GM18507 (cell line): Measurements from ENCODE around the gene XKRX.

Source experiments
- DNase-seq: peaks from one replicate; pipeline ENCODE4 v3.0.0; 2011; ENCODE audit warnings: low read depth; ENCODE audit not compliant: insufficient read length; ENCODE audit errors: extremely low spot score
- FAIRE-seq: peaks from 2 replicates; lab custom pipeline; 2011; peaks lifted over from hg19 to GRCh38; lab: Jason Lieb, UNC

The XKRX gene

GRCh38 chrX:100905620-100906019, 23.1 kb downstream of the XKRX start:
- DNase-seq (no peak), FAIRE-seq (peak; percentile 48)

GRCh38 chrX:100904433-100904832, 24.3 kb downstream of the XKRX start:
- no peak for FAIRE-seq

GRCh38 chrX:100895365-100896075, 33.2 kb downstream of the XKRX start:
- DNase-seq (no peak), FAIRE-seq (peak; percentile 87)

More at GRCh38 chrX:100904433-100904832, 24.3 kb downstream of the XKRX start:
- DNase-seq, result no peak

- DNase-seq (no peak), FAIRE-seq (no peak)
Observed at GRCh38 chrX:100883654-100884053, 45.1 kb downstream of the XKRX start.

- no peak for FAIRE-seq
- DNase-seq, result no peak
Observed at GRCh38 chrX:100880368-100880767, 48.3 kb downstream of the XKRX start.

- FAIRE-seq, result no peak
Observed at GRCh38 chrX:100874325-100874724, 54.4 kb downstream of the XKRX start, which contains the start of gene NOX1. NOX1 (minus strand) TSS chrX:100874359; CDS start chrX:100874139, 220 bp downstream.

GRCh38 chrX:100871594-100872560, 56.8 kb downstream of the XKRX start:
- no peak for FAIRE-seq
- no peak for DNase-seq

More at GRCh38 chrX:100874325-100874724, 54.4 kb downstream of the XKRX start, which contains the start of gene NOX1:
- DNase-seq, result no peak

- no peak for FAIRE-seq
- DNase-seq, result no peak
Observed at GRCh38 chrX:100870527-100870926, 58.2 kb downstream of the XKRX start.

- DNase-seq (no peak), FAIRE-seq (no peak)
Observed at GRCh38 chrX:100868273-100868672, 60.4 kb downstream of the XKRX start.

- no peak for FAIRE-seq
- DNase-seq, result no peak
Observed at GRCh38 chrX:100864657-100865391, 63.9 kb downstream of the XKRX start.
